NAMALWA (cell line): ENCODE data around the gene TEN1.
A peak's percentile ranks its signal among the peaks of the same experiment; 100 is the strongest.
"Not testable (repeated sequence)": the region's sequence is repeated elsewhere in the genome, so short reads cannot be mapped to it uniquely, and the experiment has no call there.

Experiments
- DNase-seq: peaks from one replicate; pipeline ENCODE4 v3.0.0-alpha.2; 2015; ENCODE audit warnings: low spot score

The TEN1 gene

DNA sequence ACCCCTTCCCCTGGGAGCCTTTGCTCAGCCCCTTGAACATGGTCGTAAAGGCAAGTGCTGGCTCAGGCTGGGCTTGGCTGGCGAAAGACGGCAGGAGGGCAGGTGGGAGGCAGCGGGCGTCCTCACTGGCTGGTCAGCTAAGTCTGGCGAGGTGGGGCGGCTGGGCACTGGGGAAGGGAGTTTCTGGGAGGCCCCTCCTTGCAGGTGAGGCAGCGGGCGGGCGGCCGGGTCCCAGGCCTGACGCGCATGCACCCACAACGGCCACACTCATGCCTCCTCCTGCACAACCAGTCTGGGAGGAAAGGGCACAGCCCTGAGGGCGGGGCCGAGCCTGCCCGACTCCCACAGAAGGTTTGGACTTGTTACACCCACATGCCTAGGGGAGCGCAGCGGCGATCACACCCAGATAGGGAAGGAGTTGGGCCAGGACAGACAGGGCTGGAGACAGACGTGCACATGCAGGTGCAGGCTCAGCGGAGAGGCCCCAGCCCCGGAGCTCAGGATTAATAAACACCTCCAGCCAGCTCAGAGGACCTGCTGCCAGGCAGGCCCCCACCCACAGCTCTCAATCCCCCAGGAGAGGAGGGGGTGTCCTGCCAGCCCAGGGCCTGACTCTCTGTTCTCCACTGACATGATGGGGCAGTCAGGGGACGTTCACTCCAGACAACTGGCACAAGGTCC, 48.3 kb downstream of the TEN1 start, which contains the start of gene EVPL:
Gene EVPL, minus strand, starts transcription at position 148 of the 681 bp plus-strand sequence. Its CDS starts 108 bp downstream, at position 40.
- DNase-seq = no peak

DNA sequence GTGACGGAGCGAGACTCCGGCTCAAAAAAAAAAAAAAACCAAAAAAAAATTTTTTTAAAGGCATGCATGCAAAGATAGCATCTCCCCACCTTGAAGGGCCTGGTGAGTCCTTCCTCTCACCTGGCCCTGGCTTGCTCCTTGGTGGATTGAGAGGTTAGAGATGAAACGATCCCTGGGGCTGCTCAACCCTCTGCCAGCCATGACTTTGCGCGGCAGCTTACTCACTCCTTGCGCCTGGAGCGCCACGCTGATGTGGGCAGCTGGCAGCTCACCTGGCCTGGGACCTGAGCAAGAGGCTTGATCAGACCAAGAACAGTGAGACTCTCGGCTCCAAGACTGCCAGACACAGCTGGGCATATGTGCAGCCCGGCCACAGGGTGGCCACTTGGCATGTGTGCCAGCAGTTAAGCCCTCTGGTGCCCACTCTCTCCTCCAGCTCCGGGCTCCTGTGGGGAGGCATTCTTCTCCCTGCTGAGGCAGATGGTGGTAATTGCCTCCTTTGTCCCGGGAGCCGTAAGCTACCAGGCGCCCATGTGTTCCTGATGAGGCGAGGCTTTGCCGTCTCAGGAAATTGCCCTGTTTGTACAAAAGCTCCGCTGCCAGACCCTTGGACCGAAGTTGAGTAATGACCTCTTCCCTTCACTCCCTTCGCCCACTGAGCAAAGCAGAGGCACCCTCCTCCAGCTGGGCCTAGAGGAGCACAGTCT, 53.2 kb downstream of the TEN1 start:
- no peak for DNase-seq

DNA sequence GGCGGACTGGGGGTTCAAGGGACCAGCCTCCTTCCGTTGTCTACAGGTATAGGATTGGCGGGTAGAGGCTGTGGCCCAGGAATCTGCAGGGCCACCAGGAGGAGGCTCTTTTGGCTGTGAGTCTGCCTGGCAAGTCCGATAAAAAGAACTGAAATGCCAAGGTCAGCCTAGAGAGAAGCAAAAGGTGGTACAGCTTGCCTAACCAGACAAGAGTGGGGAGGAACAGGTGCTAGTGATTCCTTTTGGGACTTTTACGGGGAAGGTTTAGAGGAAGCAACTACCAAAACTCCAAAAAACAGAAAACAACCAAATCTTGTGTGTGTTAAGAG, 53.7 kb downstream of the TEN1 start:
- DNase-seq = no peak

DNA sequence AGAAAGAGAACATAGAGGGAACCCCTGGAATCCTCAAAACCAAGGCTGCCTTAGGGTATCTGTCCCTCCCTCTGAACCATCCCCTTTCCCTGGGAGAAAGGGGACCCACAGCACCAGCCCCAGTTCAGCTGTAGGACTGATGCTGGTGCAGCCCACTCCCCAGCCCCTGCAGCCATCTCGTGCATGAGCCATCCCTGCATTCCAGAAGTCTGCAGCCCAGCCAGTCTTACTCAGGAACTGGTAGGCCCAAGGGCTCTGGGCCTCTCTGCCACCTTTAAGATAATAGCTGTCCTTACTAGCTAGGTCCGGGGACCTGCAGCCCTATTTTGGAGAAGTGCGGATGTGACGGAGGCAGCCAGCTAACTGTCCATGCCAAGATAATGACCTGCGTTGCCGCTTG, 54.1 kb downstream of the TEN1 start:
- DNase-seq = no peak

DNA sequence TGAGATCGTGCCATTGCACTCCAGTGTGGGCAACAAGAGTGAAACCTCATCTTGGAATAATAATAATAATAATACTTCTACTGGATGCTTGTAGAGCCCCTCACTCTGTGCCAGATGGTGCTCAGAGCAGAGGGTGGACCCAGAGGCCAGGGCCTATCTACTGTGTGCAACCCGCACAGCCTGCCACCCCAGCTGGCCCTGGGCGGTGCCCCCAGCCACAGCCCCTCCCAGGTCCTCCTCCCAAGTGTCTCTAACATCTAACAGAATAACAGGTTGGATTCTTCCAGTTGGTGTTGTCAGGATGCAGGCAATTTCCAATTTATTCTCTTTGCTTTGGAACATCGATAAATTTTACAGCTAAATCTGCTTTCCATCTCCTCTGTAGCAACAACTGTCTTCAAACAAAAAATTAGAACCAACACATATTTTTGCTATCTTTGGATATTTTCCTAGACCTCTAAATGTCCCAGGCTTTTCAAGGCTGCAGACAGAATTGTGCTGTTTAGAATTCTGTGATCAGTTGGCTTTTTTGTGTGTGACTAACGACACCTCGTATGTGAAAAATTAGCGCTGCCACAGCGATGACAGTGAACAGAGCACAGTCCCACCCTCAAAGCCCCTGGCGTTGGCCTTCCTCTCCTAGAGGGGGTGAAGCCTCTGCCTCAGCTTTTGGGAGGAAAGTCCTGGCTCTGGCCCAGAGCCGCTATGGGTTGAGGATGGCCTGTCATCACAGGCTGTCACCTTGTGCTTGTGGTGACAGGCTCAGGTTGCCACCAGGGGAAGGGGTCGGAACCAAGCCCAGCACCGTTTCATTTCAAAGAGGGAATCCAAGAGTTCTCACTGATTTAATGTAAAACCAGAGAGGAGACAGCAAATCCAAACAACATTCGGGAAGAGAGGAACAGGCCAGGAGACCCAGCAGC, 55.6 kb downstream of the TEN1 start:
- DNase-seq = no peak

DNA sequence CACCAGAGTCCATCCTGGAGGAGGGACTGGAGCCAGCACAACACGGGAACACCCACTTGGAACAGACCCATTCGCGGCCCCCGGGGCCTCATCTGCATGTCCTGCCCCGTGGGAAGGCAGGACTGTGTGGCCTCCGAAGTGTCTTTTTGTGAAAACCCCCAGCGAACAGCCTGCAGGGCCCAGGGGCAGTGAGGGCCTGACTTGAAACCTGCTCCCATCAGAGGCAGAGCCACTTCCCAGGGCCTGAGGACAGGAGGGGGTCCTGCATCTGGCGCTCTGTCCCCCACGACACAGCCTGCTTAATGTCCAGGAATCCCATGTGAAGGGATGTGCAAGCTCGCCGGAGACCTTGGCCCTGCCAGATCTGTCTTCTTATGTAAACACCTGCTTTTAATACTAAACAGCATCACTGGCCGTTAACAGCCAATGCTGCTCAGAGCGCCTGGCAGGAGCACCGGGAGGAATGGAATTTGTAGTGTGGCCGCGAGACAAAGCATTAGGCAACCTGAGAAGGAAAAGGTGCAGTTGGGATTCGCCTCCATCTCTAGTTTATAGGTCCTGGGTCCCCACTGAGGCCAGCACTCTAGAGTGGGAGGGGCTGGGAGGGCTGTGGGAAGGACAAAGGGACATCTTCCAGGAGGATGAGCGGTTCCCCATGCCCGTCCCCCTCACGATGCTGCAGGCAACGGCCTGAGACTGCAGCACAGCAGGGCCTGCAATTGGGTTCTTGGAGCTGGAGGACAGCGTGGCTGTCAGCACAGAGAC, 57.6 kb downstream of the TEN1 start:
- DNase-seq = no peak

DNA sequence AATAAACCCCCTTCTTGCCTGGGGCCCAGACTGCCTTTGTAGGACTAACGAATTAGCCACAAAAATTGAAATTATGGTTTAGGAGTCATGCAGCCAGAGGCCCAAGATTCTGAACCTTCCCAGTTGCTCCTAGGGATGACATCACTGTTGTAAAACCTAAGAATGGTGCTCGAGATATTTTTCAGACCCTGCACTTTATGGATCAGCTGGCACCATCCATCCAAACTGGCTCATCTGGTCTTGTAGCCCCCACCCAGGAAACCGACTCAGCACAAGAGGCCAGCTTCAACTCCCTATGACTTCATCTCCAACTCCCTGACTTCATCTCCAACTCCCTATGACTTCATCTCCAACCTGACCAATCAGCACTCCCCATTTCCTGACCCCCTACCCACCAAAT, 59.0 kb downstream of the TEN1 start:
- DNase-seq = no peak

DNA sequence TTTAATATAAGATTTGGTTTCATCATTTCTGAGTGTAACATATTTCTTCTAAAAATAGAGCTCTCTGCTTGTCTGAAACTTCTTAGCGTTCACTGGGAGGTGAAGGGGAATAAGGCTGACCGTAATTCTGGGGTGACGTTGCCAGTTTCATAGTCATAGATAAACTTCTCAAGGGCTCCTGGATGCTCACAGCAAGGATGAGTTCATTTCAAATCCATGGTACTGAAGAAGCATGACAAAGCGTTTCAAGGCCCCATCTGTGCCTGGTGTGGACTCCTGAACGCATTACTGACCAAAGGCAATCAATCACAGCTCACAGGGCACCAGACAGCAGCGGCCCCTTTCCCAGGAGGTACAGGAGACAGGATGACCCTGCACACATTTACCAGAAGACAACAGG, 60.1 kb downstream of the TEN1 start:
- DNase-seq = no peak

DNA sequence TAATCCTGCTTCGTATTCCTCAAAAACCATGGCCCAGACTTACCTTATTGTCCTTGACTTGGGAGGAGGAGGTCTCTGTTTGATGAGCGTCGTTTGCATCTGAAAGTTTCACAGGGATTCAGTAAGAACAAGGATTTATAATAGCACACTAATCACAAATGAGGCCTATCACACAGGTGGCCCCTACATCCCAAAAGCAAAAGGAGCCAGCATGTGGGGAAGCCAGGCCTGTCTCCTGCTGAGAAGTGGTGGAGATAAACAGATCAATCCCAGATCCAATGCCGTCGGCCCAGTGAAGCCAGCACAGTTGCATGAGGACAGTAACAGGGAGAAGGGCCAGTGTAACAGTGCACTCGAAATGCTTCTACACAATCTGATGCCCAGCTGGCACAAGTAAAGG, 61.3 kb downstream of the TEN1 start:
- DNase-seq = no peak

DNA sequence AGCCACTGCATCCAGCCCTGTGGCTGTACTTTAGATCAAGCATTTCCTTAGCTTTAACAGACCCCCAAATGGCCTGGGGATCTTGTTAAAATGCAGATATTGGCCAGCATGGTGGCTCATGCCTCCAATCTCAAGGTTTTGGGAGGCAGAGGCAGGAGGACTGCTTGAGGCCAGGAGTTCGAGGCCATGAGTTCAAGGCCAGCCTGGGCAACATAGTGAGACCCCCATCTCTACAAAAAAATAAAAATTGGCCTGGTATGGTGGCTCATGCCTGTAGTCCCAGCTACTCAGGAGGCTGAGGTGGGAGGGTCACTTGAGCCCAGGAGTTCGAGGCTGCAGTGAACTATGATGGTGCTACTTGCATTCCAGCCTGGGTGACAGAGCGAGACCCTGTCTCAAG, 63.8 kb downstream of the TEN1 start:
- DNase-seq = not testable (repeated sequence)

DNA sequence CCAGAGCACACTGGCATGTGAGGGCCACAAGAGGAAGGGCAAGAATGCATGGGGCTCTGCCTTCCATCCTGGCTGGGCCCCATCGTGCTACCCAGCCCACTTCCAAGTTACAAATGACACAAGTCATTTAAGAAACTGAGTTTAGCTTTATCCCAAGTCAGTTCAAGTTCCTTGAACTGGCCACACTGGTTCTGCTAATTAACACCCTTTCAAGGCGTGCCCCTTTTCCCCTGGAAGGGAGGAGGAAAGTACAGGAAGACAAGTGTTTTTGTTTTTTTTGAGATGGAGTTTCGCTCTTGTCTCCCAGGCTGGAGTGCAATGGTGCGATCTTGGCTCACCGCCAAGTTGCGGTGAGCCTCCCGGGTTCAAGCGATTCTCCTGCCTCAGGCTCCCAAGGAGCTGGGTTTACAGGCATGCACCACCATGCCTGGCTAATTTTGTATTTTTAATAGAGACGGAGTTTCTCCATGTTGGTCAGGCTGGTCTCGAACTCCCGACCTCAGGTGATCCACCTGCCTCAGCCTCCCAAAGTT, 65.5 kb downstream of the TEN1 start:
- DNase-seq = not testable (repeated sequence)

DNA sequence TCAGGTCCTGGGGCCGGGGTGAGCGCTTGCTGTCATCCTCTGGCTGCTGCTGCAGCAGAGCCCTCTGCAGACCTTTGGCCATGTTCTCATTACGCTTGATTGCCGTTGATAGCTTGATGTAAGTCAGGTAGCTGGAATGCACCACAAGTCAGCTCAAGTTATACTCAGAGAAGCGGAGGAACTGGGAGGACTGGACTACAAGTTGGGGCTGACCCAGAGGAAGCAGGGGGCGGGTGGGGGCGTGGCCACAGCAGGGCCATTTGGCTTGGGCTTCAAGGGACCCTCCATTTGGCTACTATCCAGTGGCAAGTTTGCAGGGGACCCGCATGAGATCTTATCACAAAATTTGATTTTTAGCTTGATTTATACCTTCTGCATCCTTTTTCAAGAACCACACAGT, 67.0 kb downstream of the TEN1 start:
- no peak for DNase-seq

DNA sequence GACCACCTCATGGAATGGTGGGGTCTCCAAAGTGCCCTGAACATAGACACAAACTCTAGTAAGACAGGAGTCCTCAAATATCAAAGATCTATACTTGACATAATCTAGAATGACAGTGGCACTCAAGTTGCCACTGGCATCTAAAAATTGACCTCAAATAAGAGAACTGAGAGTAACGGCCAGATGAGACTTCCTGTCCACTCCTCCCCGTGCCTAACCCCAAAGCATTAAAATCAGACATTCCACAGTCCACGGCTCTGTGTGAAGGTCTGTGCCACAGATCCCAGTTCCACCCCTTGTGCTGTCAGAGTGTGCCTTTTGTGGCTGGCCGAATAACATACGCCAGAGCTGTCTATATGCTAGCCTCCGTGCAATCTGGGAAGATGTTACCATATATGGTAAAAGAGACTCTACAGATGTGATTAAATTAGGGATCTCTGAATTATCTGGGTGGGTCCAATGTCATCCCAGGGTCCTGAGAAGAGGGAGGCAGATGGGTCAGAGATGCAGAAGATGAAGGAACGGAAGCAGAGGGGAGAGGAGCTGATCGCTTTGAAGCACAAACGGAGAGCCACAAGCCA, 69.1 kb downstream of the TEN1 start:
- no peak for DNase-seq

DNA sequence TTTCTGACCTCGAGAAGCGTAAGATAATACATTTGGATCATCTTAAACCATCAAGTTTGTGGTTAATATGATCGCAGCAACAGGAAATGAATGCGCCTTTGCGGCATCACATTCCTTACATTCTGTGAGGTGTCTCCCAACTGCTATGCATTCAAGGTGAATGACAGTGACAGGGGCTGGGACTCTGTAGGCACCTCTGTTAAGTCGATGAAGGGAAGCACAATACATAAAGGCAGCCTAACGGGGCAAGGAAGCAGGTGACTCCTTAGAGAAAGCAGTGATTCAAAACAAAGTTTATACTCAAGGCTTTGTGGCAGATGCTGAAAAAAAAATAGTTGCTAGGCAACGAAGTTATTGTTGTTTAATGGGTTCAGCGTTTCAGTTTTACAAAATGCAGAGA, 69.7 kb downstream of the TEN1 start:
- DNase-seq = peak; percentile 22

DNA sequence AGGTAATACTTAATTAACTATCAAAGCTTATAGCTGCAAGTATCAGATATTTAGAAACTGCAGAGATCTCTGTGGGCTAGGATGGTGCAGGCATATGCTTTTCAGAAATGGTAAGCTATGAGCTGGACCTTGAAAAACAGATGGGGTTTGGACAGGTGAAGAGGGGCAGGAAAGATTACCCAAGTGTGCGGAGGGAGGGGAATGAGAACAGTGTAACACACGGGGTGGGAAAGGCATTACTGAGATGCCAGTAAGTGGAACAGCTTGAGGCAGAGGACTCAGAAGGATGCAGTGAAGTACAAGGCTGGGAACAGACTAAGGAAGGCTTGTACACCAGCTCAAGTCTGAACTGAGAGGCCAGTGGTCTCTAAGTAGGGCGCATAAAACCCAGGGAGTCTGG, 70.2 kb downstream of the TEN1 start:
- no peak for DNase-seq

DNA sequence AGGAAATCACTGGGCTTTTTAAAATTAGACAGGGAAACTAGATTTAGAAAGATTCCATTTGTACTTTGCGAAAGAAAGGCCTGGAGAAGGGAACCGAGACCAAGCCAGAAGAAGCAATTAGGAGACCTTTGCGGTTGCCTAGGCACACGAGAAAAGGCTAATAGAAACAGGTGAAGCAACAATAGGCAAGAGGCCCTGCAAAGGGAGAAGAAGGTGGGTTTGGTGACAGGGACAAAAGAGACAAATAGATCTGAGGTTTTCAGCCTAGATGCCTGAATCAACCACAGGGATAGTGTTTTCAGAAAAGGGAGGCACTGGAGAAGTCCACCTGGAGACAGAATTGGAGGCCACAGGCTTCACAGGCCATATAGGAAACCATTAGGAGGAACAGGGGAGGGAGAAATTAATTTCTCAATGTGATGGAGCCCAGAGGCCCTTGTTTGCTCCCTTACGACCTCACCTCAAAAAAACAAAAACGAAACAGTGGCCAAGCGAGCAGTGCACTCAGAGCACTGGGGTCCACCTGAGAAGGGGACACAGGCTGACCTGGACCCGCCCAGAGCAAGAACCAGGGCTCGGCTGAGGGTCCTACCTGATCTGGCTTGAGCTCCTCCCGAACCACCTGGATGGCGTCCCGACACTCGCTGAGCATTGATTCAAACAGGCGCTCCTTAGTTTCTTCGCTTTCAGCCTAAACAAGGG, 70.9 kb downstream of the TEN1 start:
- DNase-seq = no peak
